Activated gamma-delta T cell treated with anti-CD3 and anti-CD28 coated beads, Interleukin-2, amount 50 U/mL, for 16 hours (primary cell): ENCODE measurements around the gene SEPTIN1.
"Not testable (repeated sequence)": the region's sequence is repeated elsewhere in the genome, so short reads cannot be mapped to it uniquely, and the experiment has no call there.

Source experiments
- DNase-seq: peaks from one replicate; pipeline ENCODE4 v3.0.0-alpha.2; 2020; ENCODE audit warnings: low read depth

Gene SEPTIN1

GRCh38 chr16:30401768-30402425, 19.5 kb upstream of the SEPTIN1 start:
- no peak for DNase-seq

- no peak for DNase-seq
Measured at GRCh38 chr16:30399435-30400186, 17.2 kb upstream of the SEPTIN1 start.

GRCh38 chr16:30398661-30399434, 16.5 kb upstream of the SEPTIN1 start:
- DNase-seq = no peak

- DNase-seq = no peak
Measured at GRCh38 chr16:30397776-30398660, 15.7 kb upstream of the SEPTIN1 start.

- DNase-seq = no peak
Measured at GRCh38 chr16:30397056-30397455, 14.7 kb upstream of the SEPTIN1 start.

GRCh38 chr16:30396627-30397026, 14.3 kb upstream of the SEPTIN1 start:
- not testable (repeated sequence) for DNase-seq

- DNase-seq = no peak
Measured at GRCh38 chr16:30395992-30396585, 13.7 kb upstream of the SEPTIN1 start.

- no peak for DNase-seq
Measured at GRCh38 chr16:30395155-30395991, 13.0 kb upstream of the SEPTIN1 start, which contains the start of gene ZNF48. Gene ZNF48, plus strand, starts transcription at chr16:30395420. Its CDS starts 375 bp downstream, at chr16:30395795.

- no peak for DNase-seq
Measured at GRCh38 chr16:30394592-30395154, 12.3 kb upstream of the SEPTIN1 start.

- DNase-seq = no peak
Measured at GRCh38 chr16:30383521-30383920, 1.2 kb upstream of the SEPTIN1 start.

GRCh38 chr16:30381291-30382041, 895 bp downstream of the SEPTIN1 start:
- no peak for DNase-seq

GRCh38 chr16:30380803-30381208, 1.6 kb downstream of the SEPTIN1 start:
- no peak for DNase-seq

GRCh38 chr16:30380072-30380802, 2.1 kb downstream of the SEPTIN1 start:
- DNase-seq = no peak

GRCh38 chr16:30379158-30379783, 3.1 kb downstream of the SEPTIN1 start:
- DNase-seq = no peak

GRCh38 chr16:30378236-30379157, 3.9 kb downstream of the SEPTIN1 start:
- peak; percentile 99 for DNase-seq

- DNase-seq = peak; percentile 74
Measured at GRCh38 chr16:30377812-30378235, 4.5 kb downstream of the SEPTIN1 start.
